ENCODE measurements around the gene TRPC4AP.

GRCh38 chr20:34956751-34957472, 135.7 kb downstream of the TRPC4AP start:
- no peak for TF ChIP-seq CTCF (IDR thresholded peaks at IDR 0.05 in 2 of 3, conservative IDR thresholded peaks at IDR 0.05 in 1 of 3; ENCODE audit: control insufficient read depth in 2 of 3, extremely low read depth in 1 of 3, insufficient read depth in 1 of 3, low read depth in 3 of 3, low read length in 3 of 3)
- TF ChIP-seq HDAC6 (IDR thresholded peaks at IDR 0.05; ENCODE audit: unreplicated experiment): no peak
- TF ChIP-seq RCOR1 (conservative IDR thresholded peaks at IDR 0.05; ENCODE audit: low read depth, low read length): no peak
- no peak for TF ChIP-seq EZH2 (IDR thresholded peaks at IDR 0.05; ENCODE audit: borderline replicate concordance, control insufficient read depth, low read depth, low read length)
- TF ChIP-seq BCL11A (IDR thresholded peaks at IDR 0.05; ENCODE audit: low read depth, low read length): no peak
- no peak for TF ChIP-seq EP300 (IDR thresholded peaks at IDR 0.05; ENCODE audit: borderline replicate concordance in 1 of 2, control insufficient read depth in 1 of 2, low read depth in 2 of 2, low read length in 2 of 2)
- TF ChIP-seq FOS (IDR thresholded peaks at IDR 0.05; ENCODE audit: borderline replicate concordance, extremely low read depth, insufficient read length): no peak
- no peak for TF ChIP-seq MXI1 (IDR thresholded peaks at IDR 0.05; ENCODE audit: low read depth, low read length)
- TF ChIP-seq SPI1 (IDR thresholded peaks at IDR 0.05; ENCODE audit: borderline replicate concordance, insufficient read depth, low read depth, low read length): no peak

All from GM12878 (cell line).